ENCODE measurements around the gene AGPS. TPM values are rescaled to one million over a fixed set of nuclear protein-coding genes. Genes with fewer than 3 reads are reported as not detected.

The AGPS gene
- total RNA-seq, 1 experiment from 2014 or later, result 60.9 TPM

DNA sequence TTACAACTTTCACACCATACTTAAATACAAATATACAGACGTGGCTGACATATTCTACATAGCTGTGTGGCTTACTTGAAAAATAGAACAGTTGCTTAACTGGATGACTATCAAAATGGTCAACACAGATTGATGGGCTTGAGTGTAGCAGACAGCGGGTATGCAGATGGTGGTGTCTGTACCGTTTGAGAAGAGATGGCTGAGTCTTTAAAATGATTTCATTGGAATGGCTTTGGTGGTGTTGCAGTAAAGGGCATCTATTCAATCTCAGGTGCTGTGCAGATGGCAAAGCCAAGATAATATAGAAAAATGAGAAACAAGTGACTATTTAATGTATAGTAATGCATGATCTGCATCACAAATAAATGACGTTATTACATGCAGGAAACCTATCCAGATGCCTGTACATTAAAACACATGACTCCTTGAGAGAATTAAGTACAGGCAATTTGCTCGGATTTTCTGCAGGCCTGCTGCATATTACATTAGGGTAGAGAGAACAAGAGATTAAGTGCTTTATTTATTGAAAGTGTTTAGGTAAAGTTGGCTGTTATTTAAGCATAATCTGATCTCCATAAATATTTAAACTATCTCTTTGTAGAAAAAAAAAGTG is 68.5 kb downstream of the AGPS start:
- Mint-ChIP-seq H3K27me3 (ENCODE audit: low read depth) (no peaks in the 10 kb centered on the region), H3K4me3 (no peak overlapping the region), H3K36me3 (ENCODE audit: insufficient read depth in 1 of 3, low read depth in 3 of 3) (peaks cover 35 to 62% (median 50%) of the 10 kb centered on the region in 3 experiments), H3K4me1 (no peaks in the 10 kb centered on the region), H3K9me3 (peaks cover 12 to 17% of the 10 kb centered on the region in 2 experiments; a peak in 4 of 5 replicates), H3K27ac (no peak overlapping the region)
- Histone ChIP-seq H2AK5ac (ENCODE audit: insufficient read length, low read length) (no peak overlapping the region), H4K8ac (replicated peaks; ENCODE audit: insufficient read length, low read depth, low read length) (no peak overlapping the region), H2AFZ (ENCODE audit: low read length) (no peak overlapping the region), H3K4me2 (ENCODE audit: insufficient read depth, insufficient read length, low read length) (no peak overlapping the region), H3K23ac (ENCODE audit: insufficient read length, low read depth, low read length) (no peak overlapping the region), H3K56ac (ENCODE audit: insufficient read length, low read depth, low read length) (no peak overlapping the region), H2BK12ac (ENCODE audit: insufficient read length, low read depth, low read length) (no peak overlapping the region), H4K5ac (ENCODE audit: insufficient read length, low read depth, low read length) (no peak overlapping the region), H3K4me1 (ENCODE audit: insufficient read depth, low read length) (no peaks in the 10 kb centered on the region), H3K18ac (ENCODE audit: insufficient read length, low read depth, low read length) (no peak overlapping the region), H3K79me2 (ENCODE audit: insufficient read depth, low read length) (no peaks in the 10 kb centered on the region; the same call in 1 of the 2 replicates), H3K27me3 (ENCODE audit: insufficient read depth, low read length) (no peaks in the 10 kb centered on the region), H2BK120ac (ENCODE audit: low read depth, low read length, poor library complexity, severe bottlenecking) (no peak overlapping the region), H3K9ac (ENCODE audit: extremely low read depth, insufficient read length, low read length) (no peak overlapping the region), H3T11ph (ENCODE audit: low read length) (no peak overlapping the region), H2BK15ac (ENCODE audit: low read depth, low read length) (no peak overlapping the region), H3K14ac (ENCODE audit: insufficient read depth, low read length) (no peak overlapping the region), H3K27ac (ENCODE audit: insufficient read length, low read depth, low read length) (no peak overlapping the region), H2BK20ac (ENCODE audit: low read depth, low read length, poor library complexity, severe bottlenecking) (no peak overlapping the region), H3K23me2 (ENCODE audit: insufficient read length, low read depth, low read length, poor library complexity, severe bottlenecking) (no peaks in the 10 kb centered on the region), H3K79me1 (ENCODE audit: insufficient read depth, low read depth, low read length, poor library complexity, severe bottlenecking) (no peaks in the 10 kb centered on the region), H3K9me3 (ENCODE audit: control insufficient read depth, low read depth, low read length) (peaks cover 10% of the 10 kb centered on the region), H2BK5ac (ENCODE audit: insufficient read length, low read length) (no peak overlapping the region), H4K91ac (ENCODE audit: insufficient read length, low read depth, low read length) (no peak overlapping the region), H4K20me1 (ENCODE audit: control insufficient read depth, insufficient read depth, insufficient read length) (no peaks in the 10 kb centered on the region), H3K4ac (ENCODE audit: low read depth, low read length) (no peak overlapping the region)
- no peak for DNase-seq
- TF ChIP-seq CTCF (conservative IDR thresholded peaks at IDR 0.05), result no peak
- no CpG with 5 or more reads among the region's 5 CpGs for WGBS (ENCODE audit: extremely low coverage, insufficient read length, low lambda C conversion rate)
